ENCODE data around the gene UCN.

GRCh38 chr2:27322301-27322765 is 14.1 kb upstream of the UCN start:
- no peak for TF ChIP-seq CTCF (conservative IDR thresholded peaks at IDR 0.05; ENCODE audit: low read depth, low read length)
- no peak for TF ChIP-seq EZH2 (IDR thresholded peaks at IDR 0.05; ENCODE audit: low read length, unreplicated experiment)

Data from PC-3 (cell line).